ENCODE measurements around the gene DISP3.

DISP3 gene

DNA sequence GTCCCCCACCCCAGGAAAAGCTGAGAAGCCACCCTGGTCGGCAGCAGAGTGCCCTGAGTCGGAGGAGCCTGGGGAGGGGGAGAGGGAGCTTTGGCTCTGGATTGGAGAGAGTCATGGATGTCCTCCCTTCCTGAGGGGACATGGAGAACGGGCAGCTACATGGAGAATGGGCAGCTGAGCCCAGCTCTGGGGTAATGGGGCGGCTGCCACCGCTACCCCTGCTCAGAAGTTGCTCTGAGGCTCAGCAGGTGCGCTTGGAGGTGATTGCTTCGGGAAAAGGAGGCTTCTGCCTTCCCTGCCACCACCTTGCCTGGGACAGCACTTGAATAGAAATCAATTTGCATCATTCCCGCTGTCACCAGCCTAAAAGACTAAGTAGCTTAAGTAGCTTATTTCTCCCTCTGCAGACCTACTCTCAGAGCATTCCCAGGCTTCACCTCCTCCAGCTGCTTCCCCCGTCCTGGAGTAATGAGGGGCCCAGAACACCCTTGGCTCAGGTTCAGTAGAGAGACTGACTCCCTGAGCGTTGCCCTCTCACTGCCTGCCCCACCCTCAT is 8.3 kb downstream of the DISP3 start:
- no peak for TF ChIP-seq GATA2 (IDR thresholded peaks at IDR 0.05; ENCODE audit: low read depth, low read length)
- no peak for TF ChIP-seq GATA3 (IDR thresholded peaks at IDR 0.05; ENCODE audit: low read depth, low read length)

DNA sequence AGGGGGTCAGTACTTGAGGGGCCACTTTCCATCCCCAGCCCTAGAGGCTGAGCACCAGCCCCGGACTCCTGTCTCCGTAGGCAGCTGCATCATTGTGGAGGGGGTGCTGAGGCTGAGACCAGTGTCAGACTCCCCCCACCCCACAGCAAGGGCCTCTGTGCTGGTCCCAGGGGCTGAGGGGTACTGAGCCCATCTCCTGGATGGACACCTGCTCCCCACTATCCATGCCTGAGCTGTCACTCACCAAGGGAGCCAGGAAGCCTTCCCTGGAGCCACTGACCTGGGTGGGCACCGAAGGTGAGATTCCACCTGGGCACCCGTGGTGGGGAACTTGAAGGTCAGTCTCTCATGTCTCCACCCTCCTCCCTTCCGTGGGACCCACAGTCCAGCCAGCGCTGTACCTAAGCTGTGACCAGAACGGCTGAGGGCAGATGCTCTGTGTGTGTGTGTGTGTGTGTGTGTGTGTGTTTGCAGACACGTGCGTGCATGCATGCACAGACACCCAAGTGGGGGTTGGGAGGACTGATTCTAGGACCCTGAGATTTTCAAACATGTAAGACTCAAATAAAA is 9.3 kb downstream of the DISP3 start:
- no peak for TF ChIP-seq GATA2 (IDR thresholded peaks at IDR 0.05; ENCODE audit: low read depth, low read length)
- no peak for TF ChIP-seq GATA3 (IDR thresholded peaks at IDR 0.05; ENCODE audit: low read depth, low read length)

DNA sequence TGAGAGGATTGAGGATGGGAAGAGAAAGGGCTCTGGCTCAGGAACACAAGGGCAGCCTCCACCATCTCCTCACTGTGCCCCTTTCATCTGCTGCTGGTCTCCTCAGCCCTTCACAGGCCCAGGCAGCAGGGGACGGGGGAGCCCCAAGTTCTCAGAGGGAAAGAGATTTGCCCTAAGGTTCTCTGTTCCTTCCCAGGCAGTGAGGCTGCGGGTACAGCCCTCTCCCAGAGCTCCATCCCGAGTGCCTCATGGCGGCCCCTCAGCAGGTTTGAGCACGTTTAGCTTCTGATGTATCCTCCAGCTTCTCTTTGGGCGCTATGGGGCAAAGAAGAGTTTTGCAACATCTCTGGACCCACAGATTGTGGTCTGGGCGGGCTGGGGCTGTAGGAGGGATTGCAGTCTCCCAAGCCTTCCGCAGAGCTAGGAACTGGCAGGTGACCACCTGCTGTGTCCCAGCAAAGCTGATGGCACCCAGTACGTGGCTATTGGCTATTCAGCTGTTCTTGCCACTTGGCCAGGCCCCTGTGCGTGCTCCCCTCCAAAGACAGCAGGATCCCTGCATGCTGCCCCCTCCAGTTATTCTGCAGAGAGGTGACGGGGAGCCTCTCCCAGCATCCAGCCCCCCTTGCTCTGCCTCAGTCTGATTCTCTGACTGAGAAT is 10.1 kb downstream of the DISP3 start:
- TF ChIP-seq GATA2 (IDR thresholded peaks at IDR 0.05; ENCODE audit: low read depth, low read length) (no peak), GATA3 (IDR thresholded peaks at IDR 0.05; ENCODE audit: low read depth, low read length) (no peak)

DNA sequence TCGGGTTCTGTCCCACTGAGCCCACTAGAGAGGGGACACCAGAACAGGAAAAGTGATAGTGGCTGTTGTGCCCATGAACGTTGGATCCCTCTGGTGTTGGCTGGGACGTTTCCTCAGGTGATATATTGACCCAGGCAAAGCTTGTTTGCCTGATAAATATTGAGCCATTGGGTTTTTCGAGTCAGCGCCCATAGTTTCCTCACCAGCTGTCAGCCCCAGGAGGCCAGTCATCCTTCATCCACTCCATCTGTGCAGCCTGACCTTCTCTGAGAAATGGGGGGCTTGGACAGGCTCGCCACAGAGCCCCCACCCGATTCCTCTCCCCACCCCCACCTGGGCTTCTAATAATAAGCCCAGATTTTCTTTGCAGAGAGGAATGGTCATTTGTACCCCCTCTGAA is 13.3 kb downstream of the DISP3 start:
- TF ChIP-seq GATA2 (IDR thresholded peaks at IDR 0.05; ENCODE audit: low read depth, low read length) (no peak), GATA3 (IDR thresholded peaks at IDR 0.05; ENCODE audit: low read depth, low read length) (no peak)

DNA sequence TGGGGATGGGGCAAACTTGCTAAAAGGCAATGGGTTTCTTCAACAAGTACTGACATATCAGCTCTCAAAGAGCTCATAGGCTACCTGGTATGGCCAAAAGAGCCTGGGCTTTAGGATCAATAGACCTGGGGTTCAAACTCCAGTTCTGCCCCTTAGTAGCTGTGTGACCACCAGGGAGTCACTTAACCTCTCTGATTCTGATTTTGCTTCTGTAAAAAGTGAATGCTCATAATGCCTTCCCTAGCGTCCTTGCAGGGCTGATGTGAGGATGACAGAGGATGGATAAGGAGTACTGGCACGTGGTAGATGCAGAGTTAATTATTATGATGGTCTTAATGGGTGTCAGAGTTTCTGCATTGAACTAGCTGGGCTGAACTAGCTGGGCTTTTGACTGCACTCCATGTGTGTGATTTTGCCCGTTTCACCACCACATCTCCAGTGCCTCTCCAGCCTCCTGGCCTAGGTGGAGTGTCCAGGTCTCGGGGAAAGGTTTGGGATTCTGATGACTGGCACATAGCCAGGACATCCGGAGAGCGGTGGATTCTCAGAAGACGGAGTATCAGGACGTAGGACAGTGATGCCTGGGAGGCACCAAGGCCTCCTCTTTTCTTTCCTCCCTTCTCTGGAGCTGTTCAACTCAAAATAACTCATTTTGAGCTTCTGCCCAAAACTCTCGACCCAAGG is 15.2 kb downstream of the DISP3 start:
- no peak for TF ChIP-seq GATA3 (IDR thresholded peaks at IDR 0.05; ENCODE audit: low read depth, low read length)
- no peak for TF ChIP-seq GATA2 (IDR thresholded peaks at IDR 0.05; ENCODE audit: low read depth, low read length)

DNA sequence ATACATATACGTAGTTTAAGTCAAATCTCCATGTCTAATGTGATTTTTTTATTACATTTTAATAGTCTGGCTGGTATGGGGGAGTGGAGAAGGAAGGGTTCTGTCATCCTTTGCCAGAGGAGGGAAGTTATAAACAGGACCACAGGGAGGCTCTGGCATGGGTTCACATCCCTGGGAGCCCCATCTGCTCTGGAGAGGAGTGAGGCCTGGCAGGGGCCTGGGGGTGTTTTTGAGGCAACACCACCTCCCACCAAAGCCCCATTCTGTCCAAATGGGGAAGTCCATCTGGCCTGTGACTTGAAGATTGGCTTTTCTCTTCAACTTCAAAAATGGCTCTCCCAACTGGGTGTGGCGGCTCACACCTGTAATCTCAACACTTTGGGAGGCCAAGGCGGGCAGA is 15.8 kb downstream of the DISP3 start:
- no peak for TF ChIP-seq GATA2 (IDR thresholded peaks at IDR 0.05; ENCODE audit: low read depth, low read length)
- no peak for TF ChIP-seq GATA3 (IDR thresholded peaks at IDR 0.05; ENCODE audit: low read depth, low read length)

DNA sequence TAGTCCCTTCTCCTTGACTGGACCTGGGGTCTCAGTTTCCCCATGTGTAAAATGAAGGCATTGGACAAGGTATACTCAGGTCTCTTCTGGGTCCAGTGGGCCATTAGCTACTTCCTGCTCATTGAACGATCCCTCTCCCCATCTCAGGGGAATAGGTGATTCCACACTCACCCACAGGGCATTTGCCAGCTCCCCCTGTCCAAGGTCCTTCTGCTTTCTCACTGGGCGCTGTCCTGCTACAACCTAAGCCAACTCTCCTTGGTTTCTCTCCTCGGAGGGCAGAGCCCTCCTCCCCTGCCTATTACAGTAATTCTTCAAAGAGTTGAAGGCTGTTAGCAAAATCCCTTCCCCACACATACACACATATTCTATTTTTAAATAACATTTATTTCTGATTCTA is 16.6 kb downstream of the DISP3 start:
- TF ChIP-seq GATA3 (IDR thresholded peaks at IDR 0.05; ENCODE audit: low read depth, low read length) = no peak
- no peak for TF ChIP-seq GATA2 (IDR thresholded peaks at IDR 0.05; ENCODE audit: low read depth, low read length)

DNA sequence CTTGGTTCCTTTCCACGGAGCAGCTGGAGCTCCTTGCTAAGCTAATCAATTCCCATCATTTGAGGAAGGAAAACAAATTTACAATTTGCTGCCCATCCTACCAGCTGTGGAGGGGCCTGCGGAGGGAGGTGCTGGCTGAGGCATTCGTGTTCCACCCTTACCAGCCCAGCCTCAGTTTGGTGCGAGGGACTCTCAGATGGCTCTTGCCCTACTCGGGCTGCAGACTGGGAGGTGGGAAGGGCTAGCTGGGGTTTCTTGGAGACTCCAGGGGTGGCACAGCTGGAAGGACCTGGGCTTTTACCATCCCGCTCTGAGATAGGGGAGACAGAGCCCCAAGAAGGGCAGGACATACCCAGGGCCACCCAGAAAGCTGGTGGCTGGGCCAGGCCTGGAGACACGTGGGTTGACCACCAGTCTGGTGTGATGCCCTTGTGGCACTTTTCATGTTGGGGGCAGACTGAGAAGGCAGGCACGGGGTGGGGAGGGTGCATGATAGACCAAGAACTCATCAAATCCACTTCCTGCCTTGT is 17.7 kb downstream of the DISP3 start:
- TF ChIP-seq GATA3 (IDR thresholded peaks at IDR 0.05; ENCODE audit: low read depth, low read length) (no peak), GATA2 (IDR thresholded peaks at IDR 0.05; ENCODE audit: low read depth, low read length) (no peak)

DNA sequence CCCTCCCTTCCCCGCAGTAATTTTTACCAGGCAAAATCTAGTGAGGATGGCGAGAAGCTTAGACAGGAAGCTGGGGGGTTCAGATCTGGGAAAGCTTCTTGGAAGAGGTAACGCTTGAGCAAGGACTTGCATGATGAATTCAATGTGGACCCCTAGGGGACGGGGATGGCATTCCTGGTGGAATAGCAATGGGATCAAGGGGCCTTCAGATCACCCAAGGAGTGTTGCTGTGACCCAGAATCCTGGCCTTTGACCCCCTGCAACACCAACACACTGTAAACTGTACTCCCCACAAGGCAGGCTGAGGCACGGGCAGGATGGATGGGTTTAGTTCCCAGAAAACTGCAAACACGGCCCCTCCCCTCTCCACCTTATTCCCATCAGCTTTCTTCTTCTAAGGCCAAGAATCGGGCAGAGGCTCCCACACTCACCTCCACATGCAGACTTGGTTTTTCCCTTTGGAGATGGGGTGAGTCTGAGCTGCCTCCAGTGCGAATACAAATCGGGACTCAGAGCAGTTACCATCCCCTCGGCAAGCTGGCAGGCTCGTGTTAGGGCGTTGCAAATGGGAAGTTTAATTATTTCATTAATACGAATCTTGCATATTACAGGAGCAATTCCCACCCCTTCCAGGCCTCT is 20.1 kb downstream of the DISP3 start:
- TF ChIP-seq GATA2 (IDR thresholded peaks at IDR 0.05; ENCODE audit: low read depth, low read length) (no peak), GATA3 (IDR thresholded peaks at IDR 0.05; ENCODE audit: low read depth, low read length) (no peak)

DNA sequence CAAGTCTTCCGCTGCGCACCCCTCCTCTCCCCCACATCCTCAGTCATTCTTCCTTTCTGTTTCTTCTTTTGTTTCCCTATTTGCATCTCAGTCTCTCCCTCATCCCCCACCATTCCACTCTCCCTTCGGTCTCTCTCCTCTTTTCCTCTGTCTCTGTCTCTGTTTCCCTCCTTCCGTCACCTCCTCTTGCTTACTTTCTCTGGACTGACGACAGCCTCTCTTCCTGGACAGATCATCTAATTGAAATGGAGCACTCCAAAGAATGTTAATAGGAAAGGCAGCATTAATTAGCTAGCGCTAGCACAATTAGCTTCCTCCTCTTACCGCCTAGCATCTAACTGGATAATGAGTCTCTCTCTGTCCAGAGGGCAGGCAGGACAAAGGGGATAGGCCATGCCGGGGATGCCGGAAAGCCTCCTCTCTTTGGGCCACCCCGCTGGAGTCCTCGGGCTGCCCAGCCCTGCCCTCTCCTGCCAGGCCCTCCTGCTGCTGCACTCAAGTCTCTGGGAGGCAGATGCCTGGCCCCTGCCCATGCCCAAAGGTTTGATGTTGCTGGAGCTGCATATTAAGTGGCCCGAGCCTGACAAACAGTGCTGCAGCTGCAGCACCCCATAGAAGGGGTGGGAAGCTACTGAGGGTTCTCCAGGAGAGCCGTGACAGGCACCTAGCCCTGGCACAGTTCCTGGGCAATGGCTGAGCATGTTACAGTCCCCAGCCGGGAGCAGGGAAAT is 20.8 kb downstream of the DISP3 start:
- TF ChIP-seq GATA2 (IDR thresholded peaks at IDR 0.05; ENCODE audit: low read depth, low read length) = no peak
- no peak for TF ChIP-seq GATA3 (IDR thresholded peaks at IDR 0.05; ENCODE audit: low read depth, low read length)

DNA sequence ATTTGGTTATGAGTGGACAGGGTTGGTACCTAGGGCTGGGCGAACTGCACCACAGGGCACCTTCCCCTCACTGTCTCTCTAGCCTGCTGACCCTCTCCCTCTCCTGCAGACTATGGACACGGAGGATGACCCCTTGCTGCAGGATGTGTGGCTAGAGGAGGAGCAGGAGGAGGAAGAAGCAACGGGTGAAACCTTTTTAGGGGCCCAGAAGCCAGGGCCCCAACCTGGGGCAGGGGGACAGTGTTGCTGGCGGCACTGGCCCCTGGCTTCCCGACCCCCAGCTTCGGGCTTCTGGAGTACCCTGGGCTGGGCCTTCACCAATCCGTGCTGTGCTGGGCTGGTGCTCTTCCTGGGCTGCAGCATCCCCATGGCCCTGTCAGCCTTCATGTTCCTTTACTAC is 21.9 kb downstream of the DISP3 start:
- no peak for TF ChIP-seq GATA2 (IDR thresholded peaks at IDR 0.05; ENCODE audit: low read depth, low read length)

DNA sequence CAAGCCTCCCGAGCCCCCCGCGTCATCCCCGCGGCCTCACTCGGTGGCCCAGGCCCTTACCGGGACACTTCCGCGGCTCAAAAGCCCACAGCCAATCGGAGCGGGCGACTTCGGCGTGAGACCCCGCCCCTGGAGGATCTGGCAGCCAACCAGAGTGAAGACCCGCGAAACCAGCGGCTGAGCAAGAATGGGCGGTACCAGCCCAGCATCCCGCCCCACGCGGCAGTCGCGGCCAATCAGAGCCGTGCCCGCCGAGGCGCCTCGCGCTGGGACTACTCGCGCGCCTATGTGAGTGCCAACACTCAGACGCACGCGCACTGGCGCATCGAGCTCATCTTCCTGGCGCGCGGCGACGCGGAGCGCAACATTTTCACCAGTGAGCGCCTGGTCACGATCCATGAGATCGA is 22.5 kb downstream of the DISP3 start:
- TF ChIP-seq GATA3 (IDR thresholded peaks at IDR 0.05; ENCODE audit: low read depth, low read length) (no peak), GATA2 (IDR thresholded peaks at IDR 0.05; ENCODE audit: low read depth, low read length) (no peak)

DNA sequence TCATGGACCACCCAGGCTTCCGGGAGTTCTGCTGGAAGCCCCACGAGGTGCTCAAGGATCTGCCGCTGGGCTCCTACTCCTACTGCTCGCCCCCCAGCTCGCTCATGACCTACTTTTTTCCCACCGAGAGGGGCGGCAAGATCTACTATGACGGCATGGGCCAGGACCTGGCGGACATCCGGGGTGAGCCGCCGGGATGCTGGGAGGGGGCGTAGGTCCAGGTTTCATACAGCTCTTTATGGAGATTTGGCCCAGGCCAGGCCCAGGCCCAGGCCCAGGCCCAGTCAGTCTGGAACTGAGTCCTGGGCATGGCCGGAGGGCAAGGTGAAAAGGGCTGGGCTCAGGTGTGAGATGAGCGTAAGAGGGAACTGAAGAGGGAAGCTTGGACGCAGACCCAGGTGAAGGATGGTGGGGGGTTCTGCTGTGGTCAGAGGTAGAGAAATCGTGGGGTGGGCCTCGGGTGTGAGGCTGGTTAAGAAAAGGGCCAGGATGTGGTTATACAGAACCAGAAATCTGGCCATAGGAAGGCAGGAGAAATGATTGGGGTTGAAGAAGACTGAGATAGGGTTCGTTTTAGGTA is 23.0 kb downstream of the DISP3 start:
- TF ChIP-seq GATA3 (IDR thresholded peaks at IDR 0.05; ENCODE audit: low read depth, low read length) = no peak
- no peak for TF ChIP-seq GATA2 (IDR thresholded peaks at IDR 0.05; ENCODE audit: low read depth, low read length)

All from SH-SY5Y (cell line).